SHP77 (cell line): ENCODE data around the gene AXIN1.
"Not testable (repeated sequence)": the region's sequence is repeated elsewhere in the genome, so short reads cannot be mapped to it uniquely, and the experiment has no call there.

Experiments used
- DNase-seq, 2 experiments: peaks; one replicate each; lab custom pipeline; 2025; lab: John Stamatoyannopoulos, UW

AXIN1 gene

DNA sequence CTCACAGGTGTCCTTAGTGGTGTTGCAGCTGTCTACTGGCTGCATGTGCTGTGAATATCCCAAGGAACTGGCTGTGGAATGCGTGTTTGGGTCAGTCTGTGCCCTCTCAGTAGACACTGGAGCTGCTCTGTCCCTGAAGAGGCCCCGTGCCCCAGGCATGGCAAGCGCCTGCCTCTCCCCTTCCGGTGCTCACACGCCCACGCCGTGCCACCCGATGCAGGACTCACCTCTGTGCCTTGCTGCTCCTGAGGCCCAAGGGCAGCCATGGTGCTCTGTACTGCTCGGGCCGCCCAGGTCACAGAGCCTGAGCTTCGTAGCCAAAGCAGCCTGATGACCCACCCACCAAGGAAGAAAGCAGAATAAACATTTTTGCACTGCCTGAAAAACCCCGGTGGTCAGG, 86.8 kb downstream of the AXIN1 start:
- DNase-seq, result no peak

- no peak for DNase-seq
Measured at GRCh38 chr16:265002-265529, 87.5 kb downstream of the AXIN1 start.

- DNase-seq, result no peak
Measured at GRCh38 chr16:264440-264951, 88.0 kb downstream of the AXIN1 start.

DNA sequence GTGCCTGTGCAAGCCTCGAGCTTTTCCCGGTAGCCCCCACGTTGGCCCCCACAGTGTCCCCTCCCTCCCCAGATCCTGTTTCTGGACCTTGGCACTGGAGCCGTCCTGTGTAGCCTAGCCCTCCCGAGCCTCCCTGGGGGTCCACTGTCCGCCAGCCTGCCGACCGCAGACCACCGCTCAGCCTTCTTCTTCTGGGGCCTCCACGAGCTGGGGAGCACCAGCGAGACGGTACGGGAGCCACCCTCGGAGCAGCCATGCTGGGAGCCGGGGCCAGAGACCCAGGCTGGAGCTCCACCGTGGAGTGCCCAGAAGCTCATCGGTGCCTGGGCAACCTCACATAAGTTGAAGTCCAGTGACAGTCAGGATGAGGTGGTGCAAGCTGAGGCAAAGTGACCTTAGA, 88.6 kb downstream of the AXIN1 start:
- no peak for DNase-seq

GRCh38 chr16:263182-263774, 89.2 kb downstream of the AXIN1 start:
- no peak for DNase-seq

DNA sequence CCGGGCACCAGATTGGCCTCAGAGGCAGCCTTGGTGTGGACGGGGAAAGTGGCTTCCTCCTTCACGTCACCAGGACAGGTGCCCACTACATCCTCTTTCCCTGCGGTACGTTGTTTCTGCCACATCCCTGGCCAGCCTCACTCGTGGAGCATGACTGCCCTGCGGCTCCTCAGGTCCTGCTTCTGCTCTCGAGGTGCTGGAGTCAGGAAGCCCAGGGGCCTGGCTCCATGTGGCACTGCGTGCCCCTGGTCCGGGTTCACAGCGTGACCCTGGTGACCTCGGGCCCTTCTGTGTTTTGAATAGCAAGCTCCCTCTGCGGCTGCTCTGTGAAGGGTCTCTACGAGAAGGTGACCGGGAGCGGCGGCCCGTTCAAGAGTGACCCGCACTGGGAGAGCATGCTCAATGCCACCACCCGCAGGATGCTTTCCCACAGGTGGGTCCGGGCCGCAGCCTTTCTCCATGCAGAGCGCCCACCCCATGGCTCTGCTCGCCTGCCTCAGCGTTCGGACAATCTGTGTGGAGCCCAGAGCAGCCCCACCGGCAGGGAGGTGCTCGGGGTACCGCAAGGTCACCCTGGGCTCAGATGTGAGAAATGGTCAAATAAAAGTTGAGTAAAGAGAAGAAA, 90.3 kb downstream of the AXIN1 start:
- DNase-seq, result no peak

- DNase-seq, result no peak
Measured at GRCh38 chr16:261031-261691, 91.4 kb downstream of the AXIN1 start.

- DNase-seq, result no peak
Measured at GRCh38 chr16:260326-260725, 92.2 kb downstream of the AXIN1 start.

DNA sequence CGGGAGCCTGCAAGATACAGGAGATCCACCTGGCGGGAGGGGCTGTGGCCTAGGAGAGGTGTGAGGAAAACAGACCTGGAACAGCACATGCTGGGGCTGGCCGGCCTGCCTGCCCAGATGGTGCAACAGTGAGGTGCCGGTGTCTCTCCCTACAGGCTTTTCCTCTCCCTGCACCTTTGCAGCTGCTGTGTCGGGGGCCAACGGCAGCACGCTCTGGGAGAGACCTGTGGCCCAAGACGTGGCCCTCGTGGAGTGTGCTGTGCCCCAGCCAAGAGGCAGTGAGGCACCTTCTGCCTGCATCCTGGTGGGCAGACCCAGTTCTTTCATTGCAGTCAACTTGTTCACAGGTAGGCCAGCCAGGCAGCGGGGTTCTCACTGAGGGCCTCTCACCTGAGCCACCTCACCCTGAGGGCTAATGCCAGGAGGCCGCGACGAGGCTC, 92.7 kb downstream of the AXIN1 start:
- DNase-seq, result no peak

DNA sequence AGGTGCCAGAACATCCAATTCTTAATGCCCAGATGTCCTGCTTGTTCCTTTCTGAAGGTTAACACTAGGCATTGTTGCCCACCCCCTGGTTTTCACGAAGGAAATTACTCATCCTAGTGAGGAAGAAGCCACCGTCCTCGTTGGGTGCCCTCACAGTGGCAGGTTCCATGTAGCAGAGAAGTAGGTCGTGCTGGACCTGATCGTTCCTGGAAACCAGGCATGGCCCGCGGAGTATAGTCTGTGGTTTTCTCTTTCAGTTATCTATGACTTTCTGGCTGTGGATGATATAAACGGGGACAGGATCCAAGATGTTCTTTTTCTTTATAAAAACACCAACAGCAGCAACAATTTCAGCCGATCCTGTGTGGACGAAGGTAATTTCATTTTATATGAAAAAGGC, 93.3 kb downstream of the AXIN1 start:
- DNase-seq, result no peak

- DNase-seq, result not testable (repeated sequence)
Measured at GRCh38 chr16:258091-258490, 94.4 kb downstream of the AXIN1 start.

GRCh38 chr16:255183-255582, 97.3 kb downstream of the AXIN1 start:
- DNase-seq, result no peak

- DNase-seq, result no peak
Measured at GRCh38 chr16:254461-254860, 98.1 kb downstream of the AXIN1 start.

GRCh38 chr16:253833-254232, 98.7 kb downstream of the AXIN1 start:
- no peak for DNase-seq

DNA sequence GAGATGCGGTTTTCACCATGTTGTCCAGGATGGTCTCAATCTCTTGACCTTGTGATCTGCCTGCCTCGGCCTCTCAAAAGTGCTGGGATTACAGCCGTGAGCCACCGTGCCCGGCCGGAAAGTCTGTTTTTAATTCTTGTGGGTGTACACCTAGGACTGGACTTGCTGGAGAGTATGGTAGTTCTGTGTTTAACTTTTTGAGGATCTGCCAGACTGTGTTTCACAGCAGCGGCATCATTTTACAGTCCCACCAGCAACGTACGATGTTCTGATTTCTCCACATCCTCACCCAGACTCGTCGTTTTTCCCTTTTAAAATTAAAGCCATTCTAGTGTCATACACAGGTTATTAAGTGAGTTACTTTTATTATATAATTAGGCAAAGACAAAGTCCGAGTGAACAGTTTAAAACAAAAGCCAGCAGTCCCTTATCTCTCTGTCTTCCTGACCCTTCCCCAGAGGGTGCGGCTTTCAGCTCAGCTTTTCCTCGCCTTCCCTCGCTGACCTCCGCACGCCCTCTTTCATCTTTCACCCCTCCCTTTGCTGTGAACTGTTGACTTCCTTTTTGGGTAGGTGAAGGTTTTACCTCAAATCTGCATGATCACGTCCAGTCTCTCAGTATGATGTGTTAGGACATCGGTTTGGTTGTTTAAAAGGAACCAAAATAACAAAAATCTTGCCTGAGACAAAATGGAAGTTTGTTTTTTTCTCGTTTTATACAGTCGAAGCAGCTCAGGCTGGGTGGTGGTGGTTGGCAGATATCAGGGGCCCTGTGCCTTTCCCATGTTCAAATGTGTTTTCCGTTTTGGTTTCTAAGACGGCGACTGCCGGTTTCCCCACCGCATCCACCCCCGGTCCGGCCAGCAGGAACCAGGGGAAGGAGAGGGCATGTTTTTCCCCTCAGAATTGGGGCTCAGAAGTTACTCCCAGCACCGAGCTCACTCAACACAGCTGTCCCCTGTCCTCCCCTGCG, 99.9 kb downstream of the AXIN1 start:
- DNase-seq, result no peak

GRCh38 chr16:249431-249830, 103.1 kb downstream of the AXIN1 start:
- DNase-seq, result no peak

DNA sequence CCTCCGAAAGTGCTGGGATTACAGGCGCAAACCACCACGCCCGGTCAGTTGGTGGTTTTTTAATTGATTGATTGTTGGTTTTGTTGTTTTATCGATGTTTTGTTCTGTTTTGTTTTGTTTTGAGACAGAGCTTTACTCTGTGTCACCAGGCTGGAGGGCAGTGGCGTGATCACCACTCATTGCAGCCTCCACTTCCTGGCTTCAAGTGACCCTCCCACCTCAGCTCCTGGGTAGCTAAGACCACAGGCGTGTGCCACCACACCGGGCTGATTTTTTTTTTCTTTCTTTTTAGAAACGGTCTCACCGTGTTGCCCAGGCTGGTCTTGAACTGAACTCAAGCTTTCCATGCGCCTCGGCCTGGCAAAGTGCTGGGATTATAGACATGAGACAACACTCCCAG, 105.5 kb downstream of the AXIN1 start:
- no peak for DNase-seq

DNA sequence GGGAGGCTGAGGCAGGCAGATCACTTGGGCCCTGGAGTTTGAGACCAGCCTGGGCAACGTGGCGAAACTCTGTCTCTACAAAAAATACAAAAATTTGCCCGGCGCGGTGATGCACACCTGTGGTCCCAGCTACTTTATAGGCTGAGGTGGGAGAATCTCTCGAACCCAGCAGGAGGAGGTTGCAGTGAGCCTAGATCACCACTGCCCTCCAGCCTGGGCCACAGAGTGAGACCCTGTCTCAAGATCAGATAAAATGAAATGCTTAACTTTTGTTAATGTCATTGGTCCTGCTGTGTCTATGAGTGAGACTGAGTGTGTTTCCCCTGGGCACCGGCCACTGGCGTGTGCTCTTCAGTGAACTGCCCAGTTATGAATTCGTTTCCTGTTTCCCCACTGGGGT, 107.4 kb downstream of the AXIN1 start:
- DNase-seq, result no peak

DNA sequence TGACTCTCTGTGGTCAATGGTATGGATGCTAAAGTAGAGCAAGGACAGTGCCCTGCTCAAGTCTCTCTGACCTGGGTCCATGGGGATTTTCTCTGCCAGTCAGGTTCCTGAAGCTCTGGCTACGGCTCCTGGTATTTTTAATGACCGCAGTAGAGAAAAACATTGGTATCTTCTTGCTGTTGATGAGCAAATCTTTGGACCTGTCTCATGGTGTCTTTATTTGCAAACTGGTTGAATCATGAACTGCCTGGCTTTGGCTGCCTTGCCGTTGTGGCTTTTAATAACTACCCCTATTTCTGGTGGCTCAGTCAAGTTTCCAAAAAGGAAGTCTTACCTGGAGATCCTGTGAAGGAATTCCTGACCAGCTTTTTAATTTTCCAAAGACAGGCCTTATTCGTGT, 109.2 kb downstream of the AXIN1 start:
- no peak for DNase-seq

- DNase-seq, result no peak
Measured at GRCh38 chr16:242281-242680, 110.2 kb downstream of the AXIN1 start.

- no peak for DNase-seq
Measured at GRCh38 chr16:240559-240958, 112.0 kb downstream of the AXIN1 start.

GRCh38 chr16:239948-240277, 112.6 kb downstream of the AXIN1 start:
- DNase-seq, result no peak
